G401 (cell line): ENCODE measurements around the gene CGB2. TPM values are rescaled to one million over a fixed set of nuclear protein-coding genes. Genes with fewer than 3 reads are reported as not detected.
"Not testable (repeated sequence)": the region's sequence is repeated elsewhere in the genome, so short reads cannot be mapped to it uniquely, and the experiment has no call there.

Source experiments
- DNase-seq: peaks from one replicate; pipeline ENCODE4 v3.0.0-alpha.2; 2015; ENCODE audit warnings: low spot score
- in situ Hi-C: cut with HindIII; loops from 2 replicates; pipeline ENCODE4 v1.10.0; 2016; ENCODE audit warnings: low sequenced_read_pairs, mixed read lengths
- total RNA-seq: library from RNA; depleted of rRNA; stranded (reverse); fragments of >200 nt; shearing (Covaris generic); gene quantifications from 2 replicates; pipeline ENCODE4 v1.2.3, GENCODE V29; 2014

Gene CGB2
- total RNA-seq, 1 experiment from 2014 or later = not detected

GRCh38 chr19:49004964-49005614 lies 26.6 kb upstream of the CGB2 start:
- in situ Hi-C loops = no loop called here
- DNase-seq = no peak

DNA sequence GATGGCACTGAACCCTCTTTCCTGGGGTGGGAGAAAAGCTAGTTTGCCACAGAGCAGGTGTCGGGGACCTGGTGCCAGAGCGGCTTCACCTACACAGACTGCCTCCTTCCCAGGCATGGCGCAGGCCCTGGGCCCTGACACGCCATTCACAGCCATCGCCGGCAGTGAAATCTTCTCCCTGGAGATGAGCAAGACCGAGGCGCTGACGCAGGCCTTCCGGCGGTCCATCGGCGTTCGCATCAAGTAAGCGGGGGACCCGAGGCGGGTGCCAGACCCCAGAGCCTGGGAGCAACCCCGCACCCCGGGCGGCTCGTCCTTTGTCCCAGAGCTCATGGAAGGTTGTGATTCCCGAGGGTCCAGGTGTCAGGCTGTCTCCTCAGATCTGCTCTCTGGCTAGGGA lies 24.8 kb upstream of the CGB2 start:
- in situ Hi-C loops = no loop called here

DNA sequence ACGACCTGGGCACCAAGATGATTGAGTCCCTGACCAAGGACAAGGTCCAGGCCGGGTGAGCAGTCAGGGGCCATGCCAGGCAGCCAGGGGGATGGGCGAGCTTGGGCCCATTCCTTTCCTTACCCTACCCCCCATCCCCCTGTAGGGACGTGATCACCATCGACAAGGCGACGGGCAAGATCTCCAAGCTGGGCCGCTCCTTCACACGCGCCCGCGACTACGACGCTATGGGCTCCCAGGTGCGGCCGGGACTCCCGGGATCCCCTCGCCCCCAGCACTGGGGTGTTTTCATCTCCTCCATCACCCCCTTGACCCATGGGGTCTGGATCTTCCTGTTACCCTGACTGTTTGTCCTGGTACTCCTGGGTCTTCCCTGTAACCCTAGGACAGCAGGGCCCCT lies 21.9 kb upstream of the CGB2 start:
- in situ Hi-C loops = no loop called here
- no peak for DNase-seq

More for the DNA sequence above, 24.8 kb upstream of the CGB2 start:
- no peak for DNase-seq

DNA sequence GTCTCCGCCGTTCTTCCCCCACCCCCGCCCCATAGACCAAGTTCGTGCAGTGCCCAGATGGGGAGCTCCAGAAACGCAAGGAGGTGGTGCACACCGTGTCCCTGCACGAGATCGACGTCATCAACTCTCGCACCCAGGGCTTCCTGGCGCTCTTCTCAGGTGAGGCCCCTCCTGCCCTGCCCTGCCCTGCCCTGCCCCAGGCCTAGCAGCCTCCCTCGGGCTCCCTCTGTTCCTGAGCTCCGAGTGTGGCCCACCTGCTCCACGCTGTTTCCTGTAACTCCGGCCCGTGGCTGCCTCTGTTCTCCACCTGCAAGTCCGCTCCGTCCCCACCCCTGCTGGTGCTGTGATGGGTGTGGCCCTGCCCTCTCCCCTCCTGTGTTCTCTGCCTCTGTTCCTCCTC lies 21.2 kb upstream of the CGB2 start:
- in situ Hi-C loops = no loop called here
- DNase-seq = no peak

GRCh38 chr19:49011194-49011593 lies 20.5 kb upstream of the CGB2 start:
- in situ Hi-C loops = no loop called here

DNA sequence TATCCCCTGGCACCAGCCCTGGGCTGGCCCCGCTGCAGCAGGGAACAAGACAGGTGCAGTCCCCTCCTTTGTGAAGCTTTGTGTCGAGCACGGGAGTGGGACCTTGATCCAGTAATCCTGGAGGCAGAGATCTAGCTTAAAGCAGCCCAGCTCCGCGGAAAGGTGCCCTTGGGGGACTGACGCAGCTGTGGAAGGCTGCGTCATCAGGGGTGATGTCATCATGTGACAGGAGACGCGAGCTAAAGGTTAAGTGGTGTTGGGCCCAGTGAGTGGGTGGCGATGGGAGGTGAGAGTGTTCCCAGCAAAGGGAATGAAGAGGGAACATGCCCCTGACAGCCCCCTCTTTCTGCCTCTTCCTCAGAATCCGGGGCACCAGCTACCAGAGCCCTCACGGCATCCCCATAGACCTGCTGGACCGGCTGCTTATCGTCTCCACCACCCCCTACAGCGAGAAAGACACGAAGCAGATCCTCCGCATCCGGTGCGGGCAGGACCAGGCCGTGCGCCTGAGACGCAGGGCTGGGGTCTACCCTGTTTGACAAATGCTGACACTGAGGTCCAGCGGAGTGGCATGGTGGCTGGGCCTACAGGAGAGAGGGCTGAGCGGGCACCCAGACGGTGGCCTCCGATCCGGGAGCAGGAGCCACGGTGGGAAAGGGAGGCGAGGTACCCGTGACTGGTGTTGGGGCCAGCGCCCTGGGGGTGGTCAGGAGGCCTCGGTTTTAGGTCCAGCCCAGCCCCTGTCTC lies 17.4 kb upstream of the CGB2 start:
- in situ Hi-C loops = no loop called here

More at GRCh38 chr19:49011194-49011593, 20.5 kb upstream of the CGB2 start:
- DNase-seq = no peak

DNA sequence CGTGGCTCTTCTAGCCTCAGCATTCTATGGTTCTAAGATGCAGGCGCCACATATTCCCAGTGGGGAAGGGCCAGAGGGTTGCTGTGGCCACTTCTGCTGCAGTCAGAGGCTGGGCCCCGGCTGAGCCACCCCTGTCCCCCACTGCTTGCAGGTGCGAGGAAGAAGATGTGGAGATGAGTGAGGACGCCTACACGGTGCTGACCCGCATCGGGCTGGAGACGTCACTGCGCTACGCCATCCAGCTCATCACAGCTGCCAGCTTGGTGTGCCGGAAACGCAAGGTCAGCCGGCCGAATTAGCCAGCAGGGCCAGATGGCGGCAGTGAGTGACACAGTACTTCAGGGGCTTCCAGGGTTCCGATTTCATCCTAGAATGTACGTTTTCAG lies 16.8 kb upstream of the CGB2 start:
- in situ Hi-C loops = no loop called here
- DNase-seq = no peak

More for the DNA sequence above, 17.4 kb upstream of the CGB2 start:
- no peak for DNase-seq

DNA sequence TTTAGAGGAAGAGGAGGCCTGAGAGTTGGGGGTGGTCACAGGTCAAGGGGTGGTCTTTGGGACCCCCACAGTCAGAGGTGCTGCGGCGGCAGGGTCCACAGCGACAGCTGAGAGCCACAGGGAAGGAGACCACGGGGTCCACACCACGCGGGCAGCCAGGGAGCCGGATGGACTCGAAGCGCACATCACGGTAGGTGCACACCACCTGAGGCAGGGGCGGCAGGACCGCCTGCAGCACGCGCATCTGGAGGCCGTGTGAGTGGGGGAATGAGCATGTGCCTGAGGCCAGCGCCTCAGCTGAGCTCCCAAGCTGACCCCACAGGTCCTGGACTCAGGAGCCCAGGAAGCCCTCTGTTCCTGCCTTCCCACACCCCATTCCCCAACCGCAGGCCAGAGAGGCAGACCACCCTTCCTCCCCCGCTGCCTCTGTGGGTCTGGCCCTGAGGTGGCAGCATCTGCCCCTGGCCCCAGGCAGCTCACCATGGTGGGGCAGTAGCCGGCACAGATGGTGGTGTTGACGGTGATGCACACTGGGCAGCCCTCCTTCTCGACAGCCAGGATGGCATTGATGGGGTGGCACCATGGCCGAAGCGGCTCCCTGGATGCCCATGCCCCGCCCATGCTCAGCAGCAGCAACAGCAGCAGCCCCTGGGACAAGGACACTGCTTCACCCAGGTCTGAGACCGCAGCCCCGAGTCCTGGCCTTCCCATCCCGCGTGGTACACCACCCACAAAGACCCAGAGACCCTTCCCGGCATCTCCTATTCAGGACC lies 15.4 kb upstream of the CGB2 start:
- DNase-seq = no peak
- in situ Hi-C loops = no loop called here

DNA sequence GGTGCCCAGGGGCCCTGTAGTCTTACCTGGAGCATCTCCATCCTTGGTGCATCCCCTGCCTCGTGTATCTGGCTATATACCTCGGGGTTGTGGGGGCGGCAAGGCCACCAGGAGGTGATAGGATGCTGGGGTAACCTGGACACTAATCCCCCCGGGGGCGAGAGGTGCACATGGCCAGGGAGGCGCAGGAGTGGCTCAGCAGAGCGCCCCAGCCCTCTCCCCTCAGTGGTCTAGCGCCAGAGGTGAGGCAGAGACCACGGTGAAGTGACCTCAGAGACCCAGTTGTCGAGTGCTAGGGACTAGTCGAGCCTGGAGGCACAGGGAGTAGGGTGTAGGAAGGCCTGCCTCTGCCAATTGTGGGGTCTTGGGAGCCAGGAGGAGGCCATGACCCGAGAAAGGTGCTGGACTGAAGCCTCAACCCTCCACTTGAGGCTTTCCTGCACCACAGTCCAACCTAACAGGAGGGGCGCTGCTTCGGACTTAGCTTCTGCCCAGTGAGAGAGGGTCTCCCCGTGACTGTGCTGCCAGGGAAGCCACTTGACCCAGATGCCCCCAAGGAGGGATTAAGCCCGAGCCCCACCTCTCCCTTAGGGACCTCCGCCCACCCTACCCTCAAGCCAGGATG lies 14.5 kb upstream of the CGB2 start, which contains the start of gene LHB:
LHB (minus strand) TSS at position 51 of the 625 bp plus-strand sequence; CDS start at position 41, 10 bp downstream.
- no peak for DNase-seq
- in situ Hi-C loops = no loop called here

DNA sequence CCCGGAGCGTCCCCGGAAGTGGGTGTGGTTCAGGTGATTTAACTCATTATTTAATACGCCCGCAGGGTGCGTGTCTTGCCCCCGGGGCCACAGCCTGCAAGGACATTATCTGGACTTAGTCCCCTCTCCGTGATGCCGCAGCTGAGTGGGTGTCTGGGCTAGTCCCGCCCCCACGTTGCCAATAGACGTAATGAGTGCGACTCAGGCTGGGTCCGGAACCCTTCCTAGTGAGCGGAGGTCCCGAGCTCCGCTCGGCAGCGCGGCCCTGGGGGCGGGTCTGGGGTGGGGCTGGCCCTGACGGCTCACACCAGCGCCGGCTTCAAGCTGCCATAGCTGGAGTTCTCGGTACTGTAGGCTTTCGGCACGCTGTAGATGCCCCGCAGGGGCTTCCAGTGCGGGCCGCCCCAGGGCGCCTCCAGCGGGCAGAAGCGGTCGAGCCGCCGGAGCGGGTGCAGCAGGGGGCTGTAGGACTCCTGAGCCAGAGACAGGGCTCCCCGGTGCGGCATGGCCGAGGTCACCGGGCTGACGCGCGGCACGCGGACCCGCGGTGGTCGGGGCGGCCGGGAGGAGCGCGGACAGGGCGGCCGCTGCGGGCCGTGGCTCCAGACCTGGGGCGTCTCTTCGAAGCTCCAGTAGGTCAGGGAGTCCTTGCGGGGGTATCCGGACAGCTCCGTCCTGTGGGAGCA lies 13.9 kb upstream of the CGB2 start:
- peak; percentile 15 for DNase-seq
- in situ Hi-C loops = no loop called here

GRCh38 chr19:49018388-49019241 lies 13.1 kb upstream of the CGB2 start:
- in situ Hi-C loops, DNase-seq: not testable (repeated sequence)

DNA sequence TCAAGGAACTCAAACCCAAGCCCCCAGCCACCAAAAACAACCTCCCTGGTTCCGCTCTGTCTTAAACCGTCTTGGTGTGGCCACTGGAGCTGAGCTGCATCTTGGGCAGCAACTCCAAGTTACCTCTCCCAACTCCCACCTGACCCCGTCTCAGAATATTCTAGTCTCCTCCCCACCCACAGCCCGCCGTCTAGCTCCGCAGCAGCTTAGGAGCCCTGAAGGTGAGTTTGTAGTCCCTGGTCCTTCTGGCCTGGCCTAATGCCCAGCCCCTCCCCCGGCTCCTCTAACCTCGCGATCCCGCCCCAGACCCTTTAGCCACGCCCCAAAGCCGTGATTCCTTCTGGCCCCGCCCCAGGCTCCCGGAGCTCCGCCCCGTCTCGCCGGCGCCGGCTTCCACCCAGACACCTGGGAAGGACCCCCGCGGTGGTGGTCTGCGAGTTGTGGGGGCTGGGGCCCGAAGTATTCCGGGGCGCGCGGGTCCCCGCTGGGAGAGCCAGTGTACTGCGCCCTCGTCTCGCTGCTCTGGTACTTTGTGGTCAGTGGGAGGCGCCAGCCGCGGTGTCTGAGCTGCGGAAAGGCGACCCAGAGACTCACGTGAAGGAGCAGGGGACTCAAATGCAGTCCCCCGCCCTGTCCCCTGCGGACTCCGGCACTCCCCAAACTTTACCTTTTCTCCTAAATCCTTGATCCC lies 12.3 kb upstream of the CGB2 start:
- in situ Hi-C loops = no loop called here
- DNase-seq = no peak

GRCh38 chr19:49020342-49020741 lies 11.3 kb upstream of the CGB2 start:
- DNase-seq = no peak
- in situ Hi-C loops = no loop called here

DNA sequence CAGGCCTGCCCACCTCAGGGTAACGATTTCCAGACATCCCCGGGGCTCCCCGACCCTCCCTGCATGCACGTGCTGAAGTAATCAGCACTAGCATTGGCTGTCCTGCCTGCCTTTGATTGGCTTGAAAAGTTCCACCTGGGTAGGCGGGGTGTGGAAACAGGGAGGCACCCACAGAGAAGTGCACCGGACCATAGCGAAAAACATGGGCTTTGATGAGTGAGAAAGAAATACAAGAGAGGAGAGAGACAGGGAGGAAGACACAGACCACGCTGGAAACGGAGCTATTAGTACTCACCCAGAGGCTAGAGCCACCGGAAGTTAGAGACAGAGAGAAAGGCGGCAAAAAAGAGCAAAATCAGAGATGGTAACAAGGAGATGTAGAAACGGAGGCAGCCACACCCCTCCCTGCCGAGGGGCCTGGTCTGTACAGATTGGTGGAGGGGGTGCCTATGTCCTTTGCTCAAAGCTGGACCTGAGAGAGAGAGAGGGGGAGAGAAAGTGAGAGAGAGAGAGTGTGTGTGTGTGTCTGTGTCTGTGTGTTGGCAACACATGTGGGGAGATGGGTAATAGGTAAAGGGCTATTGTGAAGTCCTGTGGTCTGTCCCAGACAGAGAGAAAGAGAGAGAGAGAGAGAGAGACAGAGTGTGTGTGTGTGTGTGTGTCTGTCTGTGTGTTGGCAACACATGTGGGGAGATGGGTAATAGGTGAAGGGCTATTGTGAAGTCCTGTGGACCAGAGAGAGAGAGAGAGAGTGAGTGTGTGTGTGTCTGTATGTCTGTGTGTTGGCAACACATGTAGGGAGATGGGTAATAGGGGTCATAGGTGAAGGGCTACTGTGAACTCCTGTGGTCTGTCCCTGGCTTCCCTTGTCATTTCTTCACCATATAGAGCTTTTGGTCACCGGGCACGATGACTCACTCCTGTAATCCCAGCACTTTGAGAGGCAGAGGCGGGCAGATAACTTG lies 10.5 kb upstream of the CGB2 start:
- in situ Hi-C loops = no loop called here
- no peak for DNase-seq

DNA sequence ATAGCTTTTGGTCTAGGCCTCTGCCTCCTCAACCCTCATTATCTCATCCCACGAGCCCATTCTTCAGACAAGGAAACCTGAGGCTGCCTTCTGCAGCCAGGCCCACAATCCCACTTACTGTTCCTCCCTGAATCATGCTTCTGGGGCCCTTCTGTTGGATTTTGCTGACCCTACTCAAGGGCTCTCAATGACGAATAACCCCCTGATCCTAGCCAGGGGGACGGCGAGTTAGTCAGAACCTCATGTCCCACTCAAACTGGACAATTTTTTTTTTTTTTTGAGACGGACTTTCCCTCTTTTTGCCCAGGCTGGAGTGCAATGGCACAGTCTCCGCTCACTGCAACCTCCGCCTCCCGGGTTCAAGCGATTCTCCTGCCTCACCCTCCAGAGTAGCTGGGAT lies 9.6 kb upstream of the CGB2 start:
- in situ Hi-C loops = no loop called here
- DNase-seq = no peak

DNA sequence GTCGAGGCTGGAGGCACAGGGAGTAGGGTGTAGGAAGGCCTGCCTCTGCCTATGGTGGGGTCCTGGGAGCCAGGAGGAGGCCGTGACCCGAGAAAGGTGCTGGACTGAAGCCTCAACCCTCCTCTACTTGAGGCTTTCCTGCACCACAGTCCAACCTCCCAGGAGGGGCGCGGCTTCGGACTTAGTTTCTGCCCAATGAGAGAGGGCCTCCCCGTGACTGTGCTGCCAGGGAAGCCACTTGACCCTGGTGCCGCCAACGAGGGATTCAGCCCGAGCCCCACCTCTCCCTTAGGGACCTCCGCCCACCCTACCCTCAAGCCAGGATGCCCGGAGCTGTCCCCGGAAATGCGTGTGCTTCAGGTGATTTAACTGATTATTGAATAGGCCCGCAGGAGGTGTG lies 7.5 kb upstream of the CGB2 start, which contains the start of gene CGB3:
CGB3 (minus strand) TSS at position 101 of the 400 bp plus-strand sequence. CDS start 362 bp downstream, outside the sequence.
- DNase-seq, in situ Hi-C loops: not testable (repeated sequence)
